Measurements from ENCODE around the gene MKNK2. TPM values are rescaled to one million over a fixed set of nuclear protein-coding genes. Genes with fewer than 3 reads are reported as not detected.

MKNK2 gene
- total and polyA plus RNA-seq, 2 donors (not counting 1 experiment from before 2014, with no cell fraction given), result 440 to 777 TPM

- peak; percentile 50 for ATAC-seq (ENCODE audit: low read depth)
- 5% methylated on average over 16 of the region's 19 CpGs for WGBS (ENCODE audit: insufficient coverage)
- Histone ChIP-seq H3K4me2 (replicated peaks; ENCODE audit: low read depth, low read length, poor library complexity, severe bottlenecking) (peak overlapping the region; percentile 68), H3K4me1 (ENCODE audit: control insufficient read depth in 2 of 2, insufficient read depth in 2 of 2, low read length in 2 of 2) (peaks cover 17 to 34% of the 10 kb centered on the region in 2 donors), H3K9me3 (ENCODE audit: control extremely low read depth in 1 of 3, control insufficient read depth in 2 of 3, insufficient read depth in 1 of 3, low read length in 2 of 3) (peaks cover 0 to 22% (median 5%) of the 10 kb centered on the region in 3 donors), H3K79me2 (ENCODE audit: control insufficient read depth, insufficient read depth, low read length) (no peaks in the 10 kb centered on the region), H2AFZ (ENCODE audit: insufficient read depth, low read depth, low read length, poor library complexity, severe bottlenecking) (peak overlapping the region; percentile 48), H3K27me3 (replicated peaks in 1 of 4; ENCODE audit: control extremely low read depth in 1 of 4, control insufficient read depth in 3 of 4, insufficient read depth in 4 of 4, low read length in 3 of 4) (no peaks in the 10 kb centered on the region), H3K9ac (ENCODE audit: low read length) (peak overlapping the region; percentile 25), H3K4me3 (ENCODE audit: control extremely low read depth in 1 of 5, extremely low read depth in 1 of 5, insufficient read depth in 1 of 5, low read depth in 2 of 5, low read length in 4 of 5) (peak overlapping the region in 2 of 5 experiments; percentile 9 to 50), H3K27ac (ENCODE audit: low read length in 2 of 2) (peak overlapping the region; percentile 16 to 29), H3K36me3 (replicated peaks in 1 of 2; ENCODE audit: control extremely low read depth in 1 of 2, control insufficient read depth in 1 of 2, extremely low read depth in 1 of 2, insufficient read depth in 2 of 2, low read length in 1 of 2) (no peaks in the 10 kb centered on the region), H4K20me1 (ENCODE audit: control insufficient read depth, insufficient read depth, low read length, poor library complexity, severe bottlenecking) (peaks cover 10% of the 10 kb centered on the region)
- no peak for TF ChIP-seq CTCF (IDR thresholded peaks at IDR 0.05)
- no peak for TF ChIP-seq EZH2 (IDR thresholded peaks at IDR 0.05; ENCODE audit: borderline replicate concordance, insufficient read depth, low read depth, low read length, poor library complexity, severe bottlenecking)
- peak; percentile 54 for DNase-seq
- ChIA-PET CTCF (interaction anchor here (1.1 to 1.9 kb wide), 3 partner anchors 13 to 102 kb away, joined by 3 to 11 read pairs (median 5); no protein-coding TSS in a partner anchor), POLR2A (interaction anchor here (0.5 to 2.0 kb wide), 10 partner anchors 8 to 131 kb away, joined by 3 to 11 read pairs (median 4); partner anchors contain the start of gene DOT1L)
- Mint-ChIP-seq H3K27ac (peak overlapping the region; percentile 62), H3K27me3 (no peaks in the 10 kb centered on the region), H3K4me3 (peak overlapping the region; percentile 63), H3K9me3 (ENCODE audit: insufficient read depth) (no peaks in the 10 kb centered on the region), H3K4me1 (peaks cover 26% of the 10 kb centered on the region)
- intact Hi-C loops (cut with micrococcal nuclease), result no loop called here
These were observed 18.6 kb downstream of the MKNK2 start for GRCh38 chr19:2032296-2032941.

- no peak for TF ChIP-seq CTCF (IDR thresholded peaks at IDR 0.05)
- TF ChIP-seq EZH2 (IDR thresholded peaks at IDR 0.05; ENCODE audit: borderline replicate concordance, insufficient read depth, low read depth, low read length, poor library complexity, severe bottlenecking), result no peak
- H3K4me1 Mint-ChIP-seq, result peaks cover 6% of the 10 kb centered on the region
- no peak overlapping the region for H3K27ac Mint-ChIP-seq
- Histone ChIP-seq H3K27ac (ENCODE audit: low read length in 2 of 2) (no peak overlapping the region), H3K4me1 (ENCODE audit: control insufficient read depth in 2 of 2, insufficient read depth in 2 of 2, low read length in 2 of 2) (peaks cover 6 to 8% of the 10 kb centered on the region in 2 donors), H3K36me3 (replicated peaks in 1 of 2; ENCODE audit: control extremely low read depth in 1 of 2, control insufficient read depth in 1 of 2, extremely low read depth in 1 of 2, insufficient read depth in 2 of 2, low read length in 1 of 2) (no peaks in the 10 kb centered on the region), H3K9me3 (ENCODE audit: control extremely low read depth in 1 of 3, control insufficient read depth in 2 of 3, insufficient read depth in 1 of 3, low read length in 2 of 3) (no peaks in the 10 kb centered on the region), H3K79me2 (ENCODE audit: control insufficient read depth, insufficient read depth, low read length) (no peaks in the 10 kb centered on the region), H2AFZ (ENCODE audit: insufficient read depth, low read depth, low read length, poor library complexity, severe bottlenecking) (no peak overlapping the region), H3K4me3 (ENCODE audit: control extremely low read depth in 1 of 5, extremely low read depth in 1 of 5, insufficient read depth in 1 of 5, low read depth in 2 of 5, low read length in 4 of 5) (no peak overlapping the region), H3K9ac (ENCODE audit: low read length) (no peak overlapping the region), H3K4me2 (replicated peaks; ENCODE audit: low read depth, low read length, poor library complexity, severe bottlenecking) (no peak overlapping the region), H4K20me1 (ENCODE audit: control insufficient read depth, insufficient read depth, low read length, poor library complexity, severe bottlenecking) (no peaks in the 10 kb centered on the region), H3K27me3 (replicated peaks in 1 of 4; ENCODE audit: control extremely low read depth in 1 of 4, control insufficient read depth in 3 of 4, insufficient read depth in 4 of 4, low read length in 3 of 4) (no peaks in the 10 kb centered on the region)
- ATAC-seq (ENCODE audit: low read depth) (no peak), DNase-seq (no peak)
- 85% methylated on average over 7 of the region's 9 CpGs for WGBS (ENCODE audit: insufficient coverage)
- ChIA-PET CTCF (interaction anchor here (1.0 to 1.5 kb wide), 2 partner anchors 9 to 11 kb away, joined by 3 to 4 read pairs; no protein-coding TSS in a partner anchor), POLR2A (interaction anchor here (0.7 kb wide), 1 partner anchor 48 kb away, joined by 3 read pairs; no protein-coding TSS in a partner anchor)
- intact Hi-C loops (cut with micrococcal nuclease), result no loop called here
- no peak overlapping the region for H3K4me3 Mint-ChIP-seq
- no peaks in the 10 kb centered on the region for H3K9me3 Mint-ChIP-seq (ENCODE audit: insufficient read depth)
- no peaks in the 10 kb centered on the region for H3K27me3 Mint-ChIP-seq
These were observed 23.7 kb downstream of the MKNK2 start for GRCh38 chr19:2027361-2027760.

Data from B cell (primary cell).